ENCODE data around the gene PPP1R13L.

PPP1R13L gene

GRCh38 chr19:45391871-45392665 is 12.8 kb downstream of the PPP1R13L start:
- TF ChIP-seq CTCF (IDR thresholded peaks at IDR 0.05; ENCODE audit: insufficient read depth, missing control alignments): no peak
- FAIRE-seq: no peak
- no peak for DNase-seq (ENCODE audit: insufficient read length, low spot score)

- TF ChIP-seq CTCF (IDR thresholded peaks at IDR 0.05; ENCODE audit: insufficient read depth, missing control alignments): no peak
- FAIRE-seq (no peak), DNase-seq (ENCODE audit: insufficient read length, low spot score) (no peak)
These were observed 13.5 kb downstream of the PPP1R13L start for GRCh38 chr19:45391346-45391745.

DNA sequence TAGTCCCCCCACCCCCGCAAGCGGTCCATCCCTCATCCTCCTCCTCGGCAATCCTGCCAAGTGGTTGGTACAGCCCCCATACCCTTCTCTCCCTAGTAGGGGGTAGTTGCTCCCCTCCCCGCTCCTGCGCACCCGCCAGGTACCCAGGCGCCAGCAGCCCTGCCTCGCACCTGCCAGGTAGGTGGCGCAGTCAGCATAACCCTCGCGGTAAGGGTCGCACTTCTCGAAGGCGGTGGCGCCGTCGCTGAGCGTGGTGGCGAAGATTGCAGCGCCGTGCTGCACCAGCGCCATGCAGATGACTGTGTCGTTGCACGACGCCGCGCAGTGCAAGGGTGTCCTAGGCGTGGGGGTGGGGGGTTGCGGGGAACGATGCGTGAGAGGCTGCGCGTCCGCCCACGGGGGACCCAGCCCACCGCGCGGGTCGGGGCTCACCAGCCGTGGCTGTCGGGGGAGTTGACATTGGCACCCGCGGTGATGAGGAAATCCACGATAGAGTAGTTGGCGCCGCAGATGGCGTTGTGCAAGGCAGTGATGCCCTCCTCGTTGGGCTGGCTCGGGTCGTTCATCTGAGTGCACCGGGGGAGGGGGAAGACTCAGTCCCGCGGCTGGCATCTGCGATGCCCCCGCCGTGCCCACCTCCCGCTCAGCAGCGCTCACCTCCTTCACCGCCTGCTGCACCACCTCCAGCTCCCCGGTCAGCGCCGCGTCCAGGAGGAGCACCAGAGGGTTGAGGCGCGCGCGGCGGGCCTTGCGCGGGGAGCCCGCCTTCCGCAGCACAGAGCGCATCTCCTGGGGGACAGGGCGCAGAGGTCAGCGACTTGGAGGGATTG is 19.3 kb downstream of the PPP1R13L start:
- FAIRE-seq (no peak), DNase-seq (ENCODE audit: insufficient read length, low spot score) (no peak)
- no peak for TF ChIP-seq CTCF (IDR thresholded peaks at IDR 0.05; ENCODE audit: insufficient read depth, missing control alignments)

DNA sequence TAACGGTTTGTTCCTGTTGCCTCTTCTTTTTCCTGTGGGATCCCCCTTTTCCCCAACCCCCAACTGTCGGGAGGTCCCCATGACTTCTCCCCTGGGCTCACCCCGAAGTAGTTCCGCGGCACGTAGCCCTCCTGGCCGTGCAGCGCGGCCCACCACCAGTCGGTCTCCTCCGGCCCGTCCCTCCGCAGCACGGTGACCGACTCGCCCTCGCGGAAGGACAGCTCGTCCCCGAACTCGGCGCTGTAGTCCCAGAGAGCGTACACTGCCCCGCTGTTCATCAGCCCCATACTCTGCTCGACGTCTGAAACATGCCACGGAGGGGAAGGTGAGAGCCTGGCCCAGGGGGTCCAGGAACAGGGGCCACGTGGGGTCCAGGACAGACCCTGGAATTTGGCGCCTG is 22.4 kb downstream of the PPP1R13L start:
- DNase-seq (ENCODE audit: insufficient read length, low spot score) (no peak), FAIRE-seq (no peak)
- TF ChIP-seq CTCF (IDR thresholded peaks at IDR 0.05; ENCODE audit: insufficient read depth, missing control alignments): no peak

DNA sequence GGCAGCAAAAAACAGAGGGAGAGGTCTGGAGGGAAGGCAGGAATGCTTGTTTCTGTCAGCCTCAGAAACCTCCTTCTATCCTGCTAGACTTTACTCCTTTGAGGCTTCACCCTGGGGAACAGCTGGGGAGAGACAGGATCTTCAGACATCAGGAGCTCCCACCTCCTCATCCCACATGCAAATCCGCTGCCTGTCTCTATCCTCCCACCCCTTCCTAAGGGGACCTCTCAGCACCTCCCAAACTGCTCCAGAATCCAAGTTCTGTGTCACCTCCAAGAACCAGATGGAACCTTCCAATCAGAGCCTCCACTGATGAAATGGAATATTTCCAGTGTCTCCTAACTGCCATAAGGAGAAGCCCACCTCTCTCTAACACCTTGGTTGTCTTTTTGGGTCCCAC is 24.8 kb downstream of the PPP1R13L start:
- TF ChIP-seq CTCF (IDR thresholded peaks at IDR 0.05; ENCODE audit: insufficient read depth, missing control alignments): no peak
- DNase-seq (ENCODE audit: insufficient read length, low spot score) (no peak), FAIRE-seq (no peak)

DNA sequence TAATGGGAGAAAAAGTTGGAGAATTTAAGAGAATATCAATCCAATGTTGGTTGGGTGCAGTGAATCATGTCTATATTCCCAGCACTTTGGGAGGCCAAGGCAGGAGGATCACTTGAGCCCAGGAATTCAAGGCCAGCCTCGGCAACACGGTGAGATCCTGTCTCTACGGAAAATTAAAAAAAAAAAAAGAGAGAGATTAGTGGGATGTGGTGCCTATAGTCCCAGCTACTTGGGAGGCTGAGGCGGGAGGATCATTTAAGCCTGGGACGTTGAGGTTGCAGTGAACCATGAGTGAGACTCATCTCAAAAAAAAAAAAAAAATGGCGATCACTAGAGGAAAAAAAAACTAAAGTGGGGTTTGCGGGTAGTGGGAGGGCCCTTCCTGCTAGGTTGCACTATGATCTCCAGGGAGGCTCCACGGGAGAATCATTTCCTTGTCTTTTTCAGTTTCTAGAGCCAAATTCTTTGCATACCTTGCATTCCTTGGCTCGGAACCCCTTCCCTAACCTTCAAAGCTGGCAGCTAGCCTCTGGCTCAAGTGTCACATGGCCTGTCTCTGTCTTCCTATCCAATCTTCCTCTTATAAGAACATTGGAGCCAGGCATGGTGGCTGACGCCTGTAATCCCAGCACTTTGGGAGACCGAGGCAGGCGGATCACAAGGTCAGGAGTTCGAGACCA is 28.7 kb downstream of the PPP1R13L start:
- no peak for FAIRE-seq
- TF ChIP-seq CTCF (IDR thresholded peaks at IDR 0.05; ENCODE audit: insufficient read depth, missing control alignments): no peak
- no peak for DNase-seq (ENCODE audit: insufficient read length, low spot score)

Measured in D721Med (cell line).